Ascending aorta (tissue), 2 donors: ENCODE measurements around the gene CLEC11A. TPM values are rescaled to one million over a fixed set of nuclear protein-coding genes. Genes with fewer than 3 reads are reported as not detected.
"Not testable (repeated sequence)": the region's sequence is repeated elsewhere in the genome, so short reads cannot be mapped to it uniquely, and the experiment has no call there.

Experiments used
- DNase-seq, 2 donors: peaks; one replicate each; pipeline ENCODE4 v3.0.0-alpha.2; 2019; ENCODE audit warnings: low spot score in 2 of 2
- H3K27ac ChIP-seq, 2 donors: fragments of 200-600 bp; sonication (generic); one replicate each; pipeline ENCODE4 v1.5.1; 2016 to 2017; ENCODE audit warnings: mild to moderate bottlenecking in 1 of 2
- H3K27me3 ChIP-seq: fragments of 200-600 bp; sonication (generic); one replicate; pipeline ENCODE4 v1.5.1; 2017
- H3K36me3 ChIP-seq, 2 donors: fragments of 200-600 bp; sonication (generic); one replicate each; pipeline ENCODE4 v1.5.1; 2016
- H3K4me1 ChIP-seq, 2 donors: fragments of 200-600 bp; sonication (generic); one replicate each; pipeline ENCODE4 v1.5.1; 2016 to 2017; ENCODE audit warnings: mild to moderate bottlenecking in 1 of 2
- H3K4me3 ChIP-seq, 2 donors: fragments of 200-600 bp; sonication (generic); one replicate each; pipeline ENCODE4 v1.5.1; 2016 to 2017; ENCODE audit warnings: mild to moderate bottlenecking in 1 of 2
- H3K9me3 ChIP-seq, 2 donors: fragments of 200-600 bp; sonication (generic); one replicate each; pipeline ENCODE4 v1.5.1; 2016
- intact Hi-C: fragments of 100-400 bp; cut with DNase I; formaldehyde crosslinking; loops from one replicate; pipeline ENCODE4 v1.15.1; 2023
- total RNA-seq: library from RNA; depleted of rRNA; stranded (reverse); fragments of >200 nt; gene quantifications from one replicate; pipeline ENCODE4 v1.1.0, GENCODE V29; 2016
- TF ChIP-seq, protein P1 (sequence below), 3 experiments: fragments of 200-600 bp in 2 of 3; fragments of 450-650 bp in 1 of 3; sonication (generic) in 2 of 3; IDR thresholded peaks; one replicate each; pipeline ENCODE4 v1.5.1; 2016 to 2019; ENCODE audit warnings: antibody characterized with exemption in 3 of 3, mild to moderate bottlenecking in 1 of 3, moderate library complexity in 1 of 3

The CLEC11A gene
- total RNA-seq, 1 donor from 2014 or later = not detected

DNA sequence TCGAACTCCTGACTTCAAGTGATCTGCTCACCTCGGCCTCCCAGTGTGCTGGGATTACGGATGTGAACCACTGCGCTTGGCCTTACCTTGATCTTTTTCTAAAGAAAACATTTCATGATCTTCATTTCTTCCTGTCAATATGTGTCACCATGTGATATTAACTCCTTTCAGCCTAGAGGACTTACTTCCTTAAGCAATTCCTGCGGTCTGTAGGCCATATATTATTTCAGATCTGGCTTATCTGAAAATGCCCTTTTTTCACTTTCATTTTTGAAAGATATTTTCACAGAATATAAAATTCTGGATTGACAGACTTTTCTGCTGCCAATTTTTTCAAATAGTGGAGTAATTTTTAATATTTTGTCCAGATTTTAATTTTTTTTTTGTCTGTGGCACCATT lies 45.1 kb downstream of the CLEC11A start:
- Histone ChIP-seq H3K4me3 (no peak overlapping the region), H3K9me3 (no peaks in the 10 kb centered on the region), H3K4me1 (no peaks in the 10 kb centered on the region), H3K27ac (no peak overlapping the region), H3K27me3 (no peaks in the 10 kb centered on the region), H3K36me3 (no peaks in the 10 kb centered on the region)
- TF ChIP-seq, protein P1, sequence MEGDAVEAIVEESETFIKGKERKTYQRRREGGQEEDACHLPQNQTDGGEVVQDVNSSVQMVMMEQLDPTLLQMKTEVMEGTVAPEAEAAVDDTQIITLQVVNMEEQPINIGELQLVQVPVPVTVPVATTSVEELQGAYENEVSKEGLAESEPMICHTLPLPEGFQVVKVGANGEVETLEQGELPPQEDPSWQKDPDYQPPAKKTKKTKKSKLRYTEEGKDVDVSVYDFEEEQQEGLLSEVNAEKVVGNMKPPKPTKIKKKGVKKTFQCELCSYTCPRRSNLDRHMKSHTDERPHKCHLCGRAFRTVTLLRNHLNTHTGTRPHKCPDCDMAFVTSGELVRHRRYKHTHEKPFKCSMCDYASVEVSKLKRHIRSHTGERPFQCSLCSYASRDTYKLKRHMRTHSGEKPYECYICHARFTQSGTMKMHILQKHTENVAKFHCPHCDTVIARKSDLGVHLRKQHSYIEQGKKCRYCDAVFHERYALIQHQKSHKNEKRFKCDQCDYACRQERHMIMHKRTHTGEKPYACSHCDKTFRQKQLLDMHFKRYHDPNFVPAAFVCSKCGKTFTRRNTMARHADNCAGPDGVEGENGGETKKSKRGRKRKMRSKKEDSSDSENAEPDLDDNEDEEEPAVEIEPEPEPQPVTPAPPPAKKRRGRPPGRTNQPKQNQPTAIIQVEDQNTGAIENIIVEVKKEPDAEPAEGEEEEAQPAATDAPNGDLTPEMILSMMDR (IDR thresholded peaks at IDR 0.05) = no peak
- DNase-seq = no peak
- intact Hi-C loops = no loop called here

DNA sequence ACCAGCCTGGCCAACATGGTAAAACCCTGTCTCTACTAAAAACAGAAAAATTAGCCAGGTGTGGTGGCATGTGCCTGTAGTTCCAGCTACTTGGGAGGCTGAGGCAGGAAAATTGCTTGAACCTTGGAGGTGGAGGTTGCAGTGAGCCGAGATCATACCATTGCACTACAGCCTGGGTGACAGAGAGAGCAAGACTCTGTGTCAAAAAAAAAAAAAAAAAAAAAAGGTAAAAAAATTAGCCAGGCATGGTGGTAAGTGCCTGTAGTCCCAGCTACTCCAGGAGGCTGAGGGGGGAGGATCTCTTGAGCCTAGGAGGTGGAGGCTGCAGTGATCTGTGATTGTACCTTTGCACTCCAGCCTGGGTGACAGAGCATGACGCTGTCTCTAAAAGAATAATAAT lies 47.0 kb downstream of the CLEC11A start, which contains the start of gene GPR32:
GPR32 (plus strand) TSS at position 301 of the 400 bp plus-strand sequence. CDS start 137 bp downstream, outside the sequence.
- H3K36me3 ChIP-seq, H3K4me3 ChIP-seq, H3K4me1 ChIP-seq, DNase-seq, H3K27ac ChIP-seq, H3K27me3 ChIP-seq, intact Hi-C loops, H3K9me3 ChIP-seq: not testable (repeated sequence)

DNA sequence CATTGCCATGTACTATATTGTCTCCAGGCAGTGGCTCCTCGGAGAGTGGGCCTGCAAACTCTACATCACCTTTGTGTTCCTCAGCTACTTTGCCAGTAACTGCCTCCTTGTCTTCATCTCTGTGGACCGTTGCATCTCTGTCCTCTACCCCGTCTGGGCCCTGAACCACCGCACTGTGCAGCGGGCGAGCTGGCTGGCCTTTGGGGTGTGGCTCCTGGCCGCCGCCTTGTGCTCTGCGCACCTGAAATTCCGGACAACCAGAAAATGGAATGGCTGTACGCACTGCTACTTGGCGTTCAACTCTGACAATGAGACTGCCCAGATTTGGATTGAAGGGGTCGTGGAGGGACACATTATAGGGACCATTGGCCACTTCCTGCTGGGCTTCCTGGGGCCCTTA lies 47.7 kb downstream of the CLEC11A start:
- Histone ChIP-seq H3K9me3 (no peaks in the 10 kb centered on the region), H3K4me1 (no peaks in the 10 kb centered on the region), H3K27ac (no peak overlapping the region), H3K36me3 (no peaks in the 10 kb centered on the region), H3K27me3 (no peaks in the 10 kb centered on the region), H3K4me3 (no peak overlapping the region)
- TF ChIP-seq, protein P1 (IDR thresholded peaks at IDR 0.05) = no peak
- intact Hi-C loops = no loop called here
- DNase-seq = no peak

DNA sequence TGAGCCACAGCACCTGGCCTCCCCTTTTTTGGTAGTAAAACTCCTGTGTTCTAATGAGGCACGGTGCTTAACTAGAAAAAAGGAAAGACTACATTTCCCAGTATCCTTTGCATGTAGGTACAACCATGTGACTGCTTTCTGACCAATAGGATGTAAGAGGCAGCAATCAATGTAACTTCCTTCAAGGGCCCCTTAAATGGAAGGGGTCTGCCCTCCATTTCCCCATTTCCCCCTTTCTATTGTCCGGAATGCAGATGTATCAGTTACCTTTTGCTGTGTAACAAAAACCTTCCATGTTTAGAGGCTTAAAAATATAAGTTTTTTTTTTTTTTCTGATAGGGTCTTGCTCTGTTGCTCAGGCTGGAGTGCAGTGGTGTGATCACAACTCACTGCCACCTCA lies 49.3 kb downstream of the CLEC11A start:
- TF ChIP-seq, protein P1 (IDR thresholded peaks at IDR 0.05) = no peak
- no peaks in the 10 kb centered on the region for H3K4me1 ChIP-seq
- H3K4me3 ChIP-seq = no peak overlapping the region
- no peaks in the 10 kb centered on the region for H3K36me3 ChIP-seq
- no peaks in the 10 kb centered on the region for H3K9me3 ChIP-seq
- peaks cover 7% of the 10 kb centered on the region for H3K27me3 ChIP-seq
- DNase-seq = no peak
- intact Hi-C loops = no loop called here
- no peak overlapping the region for H3K27ac ChIP-seq

DNA sequence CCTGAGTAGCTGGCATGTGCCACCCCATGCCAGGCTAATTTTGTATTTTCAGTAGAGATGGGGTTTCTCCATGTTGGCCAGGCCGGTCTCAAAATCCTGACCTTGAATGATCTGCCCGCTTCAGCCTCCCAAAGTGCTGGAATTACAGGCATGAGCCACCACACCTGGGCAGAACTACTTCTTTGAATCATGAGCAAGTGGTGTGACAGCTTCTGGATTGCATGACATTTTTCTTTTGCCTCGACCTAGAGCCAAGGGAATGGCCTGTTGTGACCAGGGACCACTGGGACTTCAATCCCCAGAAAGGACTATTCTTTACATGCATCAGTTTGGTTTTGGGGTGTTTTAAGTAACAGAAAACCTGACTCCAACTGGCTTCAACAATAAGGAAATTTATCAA lies 49.7 kb downstream of the CLEC11A start:
- H3K27ac ChIP-seq, DNase-seq, H3K4me3 ChIP-seq, H3K27me3 ChIP-seq, H3K36me3 ChIP-seq, H3K9me3 ChIP-seq, H3K4me1 ChIP-seq, intact Hi-C loops: not testable (repeated sequence)

DNA sequence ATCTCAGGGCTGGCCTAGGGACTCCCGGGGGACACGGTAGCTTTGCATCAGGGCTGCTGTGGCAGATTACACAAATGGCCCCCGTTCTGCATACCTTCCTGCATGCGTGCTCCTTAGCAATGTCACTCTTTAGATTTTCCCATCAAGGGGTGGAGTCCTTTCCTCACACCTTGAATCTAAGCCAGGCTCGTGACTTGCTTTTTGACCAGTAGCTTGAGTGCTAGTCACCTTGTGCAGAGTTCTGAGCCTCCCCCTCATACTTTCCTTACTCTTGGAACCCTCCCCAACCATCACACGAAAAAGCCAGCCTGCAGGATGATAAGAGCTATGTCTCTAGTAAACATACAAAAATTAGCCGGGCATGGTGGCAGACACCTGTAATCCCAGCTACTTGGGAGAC lies 50.3 kb downstream of the CLEC11A start:
- H3K36me3 ChIP-seq, H3K4me3 ChIP-seq, H3K27me3 ChIP-seq, DNase-seq, H3K9me3 ChIP-seq, intact Hi-C loops, H3K4me1 ChIP-seq, H3K27ac ChIP-seq: not testable (repeated sequence)

Other genes with a start within 250 kb of the CLEC11A start
- gene EMC10, start 246.9 kb upstream of the CLEC11A start, total RNA-seq = 87.9 TPM
- gene GARIN5A, start 246.5 kb upstream of the CLEC11A start, total RNA-seq = not detected
- 169 TPM for gene JOSD2, start 212.2 kb upstream of the CLEC11A start, total RNA-seq
- not detected for gene ASPDH, start 209.5 kb upstream of the CLEC11A start, total RNA-seq
- 56.0 TPM for gene LRRC4B, start 154.9 kb upstream of the CLEC11A start, total RNA-seq
- gene SYT3, start 83.5 kb upstream of the CLEC11A start, total RNA-seq = 2.2 TPM
- not detected for gene C19orf81, start 73.9 kb upstream of the CLEC11A start, total RNA-seq
- 1.3 TPM for gene SHANK1, start 3.6 kb upstream of the CLEC11A start, total RNA-seq
- gene GPR32, start 47.1 kb downstream of the CLEC11A start, total RNA-seq = not detected
- not detected for gene ACP4, start 67.1 kb downstream of the CLEC11A start, total RNA-seq
- gene KLK1, start 100.4 kb downstream of the CLEC11A start, total RNA-seq = not detected
- gene KLK15, start 110.2 kb downstream of the CLEC11A start, total RNA-seq = not detected
- not detected for gene KLK3, start 131.6 kb downstream of the CLEC11A start, total RNA-seq
- gene KLK2, start 150.1 kb downstream of the CLEC11A start, total RNA-seq = not detected
- gene KLK4, start 188.0 kb downstream of the CLEC11A start, total RNA-seq = not detected
- not detected for gene KLK5, start 229.7 kb downstream of the CLEC11A start, total RNA-seq
- not detected for gene KLK6, start 246.2 kb downstream of the CLEC11A start, total RNA-seq